ENCODE data around the gene GAB2.
A peak's percentile ranks its signal among the peaks of the same experiment; 100 is the strongest.

The GAB2 gene

DNA sequence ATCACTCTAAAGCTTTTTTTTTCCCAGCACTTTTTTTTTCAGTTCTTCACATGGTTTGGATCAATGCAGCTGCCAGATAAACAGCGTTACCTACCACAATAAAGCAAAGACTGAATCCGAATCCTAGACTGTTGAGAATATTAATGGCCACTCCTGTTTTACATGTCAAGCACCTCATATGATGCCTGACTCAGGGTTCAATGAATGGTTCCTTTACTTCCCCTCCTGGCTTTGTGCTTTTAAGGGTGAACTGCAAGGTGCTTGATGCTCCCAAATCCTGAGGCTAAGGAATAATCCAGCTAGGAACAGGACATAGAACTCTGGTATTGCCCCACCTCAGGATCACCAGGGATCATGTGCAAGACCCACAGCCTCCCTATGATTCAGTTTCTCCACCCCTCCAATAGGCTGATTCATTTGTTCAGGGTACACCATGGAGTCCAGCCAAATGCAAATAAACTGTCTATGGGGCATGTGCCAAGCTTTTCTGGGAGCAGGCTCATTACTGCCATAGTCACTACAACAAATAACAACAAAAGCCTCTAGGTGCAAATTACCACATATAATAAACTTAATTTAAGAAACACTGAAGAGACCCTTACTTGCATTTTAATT, 104.3 kb downstream of the GAB2 start:
- no peak overlapping the region for H2AFZ ChIP-seq (ENCODE audit: low read length, unreplicated experiment)
- no peaks in the 10 kb centered on the region for H3K36me3 ChIP-seq (ENCODE audit: insufficient read depth, low read length)
- H3K27me3 ChIP-seq (ENCODE audit: insufficient read depth, low read length): no peaks in the 10 kb centered on the region
- peaks cover 4% of the 10 kb centered on the region for H3K79me2 ChIP-seq (ENCODE audit: control insufficient read depth, insufficient read depth, low read length, unreplicated experiment)
- H3K4me1 ChIP-seq (ENCODE audit: control insufficient read depth, insufficient read depth, low read length, unreplicated experiment): peaks cover 28% of the 10 kb centered on the region
- H3K27ac ChIP-seq (ENCODE audit: low read depth, low read length): peak overlapping the region; percentile 54
- no peak overlapping the region for H3K4me3 ChIP-seq (ENCODE audit: low read depth, low read length)

DNA sequence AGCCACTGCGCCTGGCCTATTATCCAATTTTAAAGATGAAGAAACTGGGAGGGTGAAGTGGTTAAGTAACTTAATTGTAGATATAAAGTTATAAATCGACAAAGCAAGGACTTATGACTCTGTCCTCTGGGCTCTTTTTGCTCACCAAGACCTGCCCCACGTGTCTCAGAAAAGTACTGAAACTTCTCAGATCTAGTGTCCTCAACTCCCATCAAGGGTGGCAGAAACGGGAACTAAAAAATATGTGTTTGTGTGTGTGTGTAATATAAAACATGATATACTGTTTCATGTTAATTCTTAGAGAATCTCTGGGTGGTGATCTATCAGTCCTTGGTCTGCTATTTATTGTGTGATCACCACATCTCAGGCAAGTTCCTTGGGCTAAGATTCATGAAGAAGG, 104.9 kb downstream of the GAB2 start:
- Histone ChIP-seq H3K36me3 (ENCODE audit: insufficient read depth, low read length) (no peaks in the 10 kb centered on the region), H3K79me2 (ENCODE audit: control insufficient read depth, insufficient read depth, low read length, unreplicated experiment) (peaks cover 4% of the 10 kb centered on the region), H3K4me3 (ENCODE audit: low read depth, low read length) (no peak overlapping the region), H2AFZ (ENCODE audit: low read length, unreplicated experiment) (no peak overlapping the region), H3K27me3 (ENCODE audit: insufficient read depth, low read length) (no peaks in the 10 kb centered on the region), H3K4me1 (ENCODE audit: control insufficient read depth, insufficient read depth, low read length, unreplicated experiment) (peaks cover 27% of the 10 kb centered on the region), H3K27ac (ENCODE audit: low read depth, low read length) (peak overlapping the region; percentile 38)

GRCh38 chr11:78311702-78312371, 105.8 kb downstream of the GAB2 start:
- Histone ChIP-seq H2AFZ (ENCODE audit: low read length, unreplicated experiment) (no peak overlapping the region), H3K27ac (ENCODE audit: low read depth, low read length) (no peak overlapping the region), H3K4me3 (ENCODE audit: low read depth, low read length) (no peak overlapping the region), H3K36me3 (ENCODE audit: insufficient read depth, low read length) (no peaks in the 10 kb centered on the region), H3K27me3 (ENCODE audit: insufficient read depth, low read length) (no peaks in the 10 kb centered on the region), H3K79me2 (ENCODE audit: control insufficient read depth, insufficient read depth, low read length, unreplicated experiment) (peaks cover 4% of the 10 kb centered on the region), H3K4me1 (ENCODE audit: control insufficient read depth, insufficient read depth, low read length, unreplicated experiment) (peaks cover 27% of the 10 kb centered on the region)

- Histone ChIP-seq H3K4me1 (ENCODE audit: control insufficient read depth, insufficient read depth, low read length, unreplicated experiment) (peaks cover 27% of the 10 kb centered on the region), H3K4me3 (ENCODE audit: low read depth, low read length) (peak overlapping the region; percentile 65), H3K36me3 (ENCODE audit: insufficient read depth, low read length) (no peaks in the 10 kb centered on the region), H3K79me2 (ENCODE audit: control insufficient read depth, insufficient read depth, low read length, unreplicated experiment) (peaks cover 4% of the 10 kb centered on the region), H3K27ac (ENCODE audit: low read depth, low read length) (peak overlapping the region; percentile 1; the same call in 1 of the 2 replicates), H2AFZ (ENCODE audit: low read length, unreplicated experiment) (peak overlapping the region; percentile 91), H3K27me3 (ENCODE audit: insufficient read depth, low read length) (no peaks in the 10 kb centered on the region)
Observed at GRCh38 chr11:78310500-78310909, 107.1 kb downstream of the GAB2 start.

DNA sequence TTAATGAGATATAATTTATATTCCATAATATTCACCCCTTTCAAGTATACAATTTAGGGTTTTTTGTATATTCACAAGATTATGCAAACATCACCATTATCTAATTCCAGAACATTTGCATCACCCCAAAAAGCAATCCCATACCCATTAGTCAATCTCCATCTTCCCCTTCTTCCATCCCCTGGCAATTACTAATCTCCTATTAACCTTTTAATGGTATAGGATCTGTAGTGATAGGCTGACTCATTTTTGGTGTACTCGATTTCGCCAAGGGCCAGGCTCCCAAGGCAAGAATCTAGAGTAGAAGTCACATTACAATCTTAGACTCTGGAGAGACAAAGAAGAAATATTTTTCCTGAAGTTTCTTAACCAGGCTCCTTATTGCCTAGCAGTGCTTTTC, 113.4 kb downstream of the GAB2 start:
- no peak overlapping the region for H2AFZ ChIP-seq (ENCODE audit: low read length, unreplicated experiment)
- H3K4me3 ChIP-seq (ENCODE audit: low read depth, low read length): no peak overlapping the region
- no peak overlapping the region for H3K27ac ChIP-seq (ENCODE audit: low read depth, low read length)
- no peaks in the 10 kb centered on the region for H3K27me3 ChIP-seq (ENCODE audit: insufficient read depth, low read length)
- H3K79me2 ChIP-seq (ENCODE audit: control insufficient read depth, insufficient read depth, low read length, unreplicated experiment): no peaks in the 10 kb centered on the region
- H3K36me3 ChIP-seq (ENCODE audit: insufficient read depth, low read length): no peaks in the 10 kb centered on the region
- no peaks in the 10 kb centered on the region for H3K4me1 ChIP-seq (ENCODE audit: control insufficient read depth, insufficient read depth, low read length, unreplicated experiment)

DNA sequence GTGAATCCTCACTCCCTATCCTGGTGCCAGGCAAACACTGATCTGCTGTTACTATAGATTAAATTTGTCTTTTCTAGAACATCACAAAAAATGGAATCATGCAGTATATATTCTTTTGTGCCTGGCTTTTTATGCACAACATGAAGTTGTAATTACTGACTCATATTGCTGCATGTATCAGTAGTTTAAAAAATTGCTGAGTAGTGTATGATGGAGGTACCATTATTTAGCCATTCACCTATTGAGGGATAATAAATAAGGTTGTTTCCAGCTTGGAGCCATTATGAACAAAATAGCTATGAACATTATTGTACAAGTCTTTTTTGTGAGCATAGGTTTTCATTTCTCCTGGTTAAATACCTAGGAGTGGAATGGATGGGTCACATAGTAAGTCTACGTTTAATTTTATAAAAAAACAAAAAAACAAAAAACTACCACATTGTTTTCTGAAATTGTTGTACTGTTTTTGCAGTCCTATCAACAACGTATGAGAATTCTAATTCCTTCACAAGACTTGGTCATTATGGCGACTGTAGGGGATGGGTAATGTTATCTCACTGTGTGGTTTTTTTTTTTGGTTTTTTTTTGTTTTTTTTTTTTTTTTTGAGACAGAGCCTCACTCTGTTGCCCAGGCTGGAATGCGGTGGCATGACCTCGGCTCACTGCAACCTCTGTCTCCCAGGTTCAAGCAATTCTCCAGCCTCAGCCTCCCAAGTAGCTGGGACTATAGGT, 117.3 kb downstream of the GAB2 start:
- no peak overlapping the region for H3K27ac ChIP-seq (ENCODE audit: low read depth, low read length)
- no peak overlapping the region for H2AFZ ChIP-seq (ENCODE audit: low read length, unreplicated experiment)
- no peaks in the 10 kb centered on the region for H3K27me3 ChIP-seq (ENCODE audit: insufficient read depth, low read length)
- no peaks in the 10 kb centered on the region for H3K79me2 ChIP-seq (ENCODE audit: control insufficient read depth, insufficient read depth, low read length, unreplicated experiment)
- H3K4me3 ChIP-seq (ENCODE audit: low read depth, low read length): no peak overlapping the region
- H3K36me3 ChIP-seq (ENCODE audit: insufficient read depth, low read length): no peaks in the 10 kb centered on the region
- H3K4me1 ChIP-seq (ENCODE audit: control insufficient read depth, insufficient read depth, low read length, unreplicated experiment): peaks cover 9% of the 10 kb centered on the region

GRCh38 chr11:78299000-78299710, 118.5 kb downstream of the GAB2 start:
- no peak overlapping the region for H3K4me3 ChIP-seq (ENCODE audit: low read depth, low read length)
- H3K79me2 ChIP-seq (ENCODE audit: control insufficient read depth, insufficient read depth, low read length, unreplicated experiment): no peaks in the 10 kb centered on the region
- no peaks in the 10 kb centered on the region for H3K27me3 ChIP-seq (ENCODE audit: insufficient read depth, low read length)
- no peaks in the 10 kb centered on the region for H3K36me3 ChIP-seq (ENCODE audit: insufficient read depth, low read length)
- H3K27ac ChIP-seq (ENCODE audit: low read depth, low read length): no peak overlapping the region
- peaks cover 10% of the 10 kb centered on the region for H3K4me1 ChIP-seq (ENCODE audit: control insufficient read depth, insufficient read depth, low read length, unreplicated experiment)
- H2AFZ ChIP-seq (ENCODE audit: low read length, unreplicated experiment): no peak overlapping the region

- Histone ChIP-seq H3K27ac (ENCODE audit: low read depth, low read length) (no peak overlapping the region), H2AFZ (ENCODE audit: low read length, unreplicated experiment) (no peak overlapping the region), H3K4me3 (ENCODE audit: low read depth, low read length) (no peak overlapping the region), H3K27me3 (ENCODE audit: insufficient read depth, low read length) (no peaks in the 10 kb centered on the region), H3K4me1 (ENCODE audit: control insufficient read depth, insufficient read depth, low read length, unreplicated experiment) (peaks cover 10% of the 10 kb centered on the region), H3K79me2 (ENCODE audit: control insufficient read depth, insufficient read depth, low read length, unreplicated experiment) (no peaks in the 10 kb centered on the region), H3K36me3 (ENCODE audit: insufficient read depth, low read length) (no peaks in the 10 kb centered on the region)
Observed at GRCh38 chr11:78298291-78298771, 119.3 kb downstream of the GAB2 start.

- Histone ChIP-seq H2AFZ (ENCODE audit: low read length, unreplicated experiment) (no peak overlapping the region), H3K27ac (ENCODE audit: low read depth, low read length) (no peak overlapping the region), H3K4me1 (ENCODE audit: control insufficient read depth, insufficient read depth, low read length, unreplicated experiment) (peaks cover 10% of the 10 kb centered on the region), H3K4me3 (ENCODE audit: low read depth, low read length) (no peak overlapping the region), H3K27me3 (ENCODE audit: insufficient read depth, low read length) (no peaks in the 10 kb centered on the region), H3K36me3 (ENCODE audit: insufficient read depth, low read length) (no peaks in the 10 kb centered on the region), H3K79me2 (ENCODE audit: control insufficient read depth, insufficient read depth, low read length, unreplicated experiment) (no peaks in the 10 kb centered on the region)
Observed at GRCh38 chr11:78295991-78296930, 121.4 kb downstream of the GAB2 start.

GRCh38 chr11:78295347-78295746, 122.3 kb downstream of the GAB2 start:
- Histone ChIP-seq H3K27ac (ENCODE audit: low read depth, low read length) (no peak overlapping the region), H3K79me2 (ENCODE audit: control insufficient read depth, insufficient read depth, low read length, unreplicated experiment) (no peaks in the 10 kb centered on the region), H3K27me3 (ENCODE audit: insufficient read depth, low read length) (no peaks in the 10 kb centered on the region), H3K36me3 (ENCODE audit: insufficient read depth, low read length) (no peaks in the 10 kb centered on the region), H3K4me1 (ENCODE audit: control insufficient read depth, insufficient read depth, low read length, unreplicated experiment) (peaks cover 16% of the 10 kb centered on the region), H3K4me3 (ENCODE audit: low read depth, low read length) (no peak overlapping the region), H2AFZ (ENCODE audit: low read length, unreplicated experiment) (no peak overlapping the region)
